ENCODE data around the gene TMEM132D.

- TF ChIP-seq CTCF (IDR thresholded peaks at IDR 0.05), result no peak
- no peak for TF ChIP-seq POLR2A (IDR thresholded peaks at IDR 0.05)
Measured at GRCh38 chr12:129641926-129642325, 261.9 kb downstream of the TMEM132D start.

Data from body of pancreas (tissue), 4 donors.